Neuronal stem cell (in vitro differentiated cells): ENCODE data around the gene PARD6G.
A peak's percentile ranks its signal among the peaks of the same experiment; 100 is the strongest.

Experiments used
- DNase-seq: peaks from one replicate; pipeline ENCODE4 v3.0.0-alpha.2; 2013; ENCODE audit warnings: low spot score
- H2AFZ ChIP-seq: one replicate; pipeline ENCODE4 v1.6.1; 2013; ENCODE audit warnings: mild to moderate bottlenecking, low read length, inconsistent platforms
- H2AK5ac ChIP-seq: 2 replicates; pipeline ENCODE4 v1.6.1; 2013; ENCODE audit warnings: low read depth, mild to moderate bottlenecking, inconsistent platforms, low read length, moderate library complexity, mixed read lengths
- H2BK120ac ChIP-seq: 2 replicates; pipeline ENCODE4 v1.6.1; 2013; ENCODE audit warnings: low read depth, mild to moderate bottlenecking, inconsistent platforms, low read length, moderate library complexity, mixed read lengths
- H2BK12ac ChIP-seq: one replicate; pipeline ENCODE4 v1.6.1; 2013; ENCODE audit warnings: low read length, inconsistent platforms
- H2BK15ac ChIP-seq: 2 replicates; pipeline ENCODE4 v1.6.1; 2013; ENCODE audit warnings: mild to moderate bottlenecking, low read length, inconsistent platforms, mixed read lengths
- H2BK5ac ChIP-seq: one replicate; pipeline ENCODE4 v1.6.1; 2013; ENCODE audit warnings: inconsistent platforms, mild to moderate bottlenecking, low read length, moderate library complexity
- H3K14ac ChIP-seq: one replicate; pipeline ENCODE4 v1.6.1; 2013; ENCODE audit warnings: low read length, inconsistent platforms
- H3K18ac ChIP-seq: 2 replicates; pipeline ENCODE4 v1.6.1; 2013; ENCODE audit warnings: low read length, inconsistent platforms
- H3K23ac ChIP-seq: 2 replicates; pipeline ENCODE4 v1.6.1; 2013; ENCODE audit warnings: low read depth, mild to moderate bottlenecking, mixed read lengths, low read length, inconsistent platforms; ENCODE audit not compliant: poor library complexity
- H3K27ac ChIP-seq: replicated peaks from 3 replicates; pipeline ENCODE4 v1.5.1; 2013; ENCODE audit warnings: low read length, inconsistent platforms
- H3K27me3 ChIP-seq, 3 experiments: 2 replicates each; pipeline ENCODE4 v1.6.1; 2013; ENCODE audit warnings: low read length in 3 of 3, mild to moderate bottlenecking in 2 of 3, inconsistent platforms in 1 of 3, low read depth in 1 of 3, mixed read lengths in 1 of 3, moderate library complexity in 1 of 3; ENCODE audit not compliant: control insufficient read depth in 3 of 3, insufficient read depth in 3 of 3
- H3K36me3 ChIP-seq, 2 donors: replicated peaks in 1 of 2; 2 replicates each; pipeline ENCODE4 v1.6.1; 2013; ENCODE audit warnings: low read length in 2 of 2; ENCODE audit not compliant: control insufficient read depth in 2 of 2, insufficient read depth in 2 of 2
- H3K4ac ChIP-seq: 2 replicates; pipeline ENCODE4 v1.6.1; 2013; ENCODE audit warnings: inconsistent platforms, mild to moderate bottlenecking, low read length, moderate library complexity
- H3K4me1 ChIP-seq, 2 donors: 1 replicate in 1 of 2; 2 replicates in 1 of 2; pipeline ENCODE4 v1.6.1; 2013; ENCODE audit warnings: low read length in 2 of 2, low read depth in 1 of 2; ENCODE audit not compliant: control insufficient read depth in 2 of 2, insufficient read depth in 1 of 2
- H3K4me2 ChIP-seq: one replicate; pipeline ENCODE4 v1.6.1; 2013; ENCODE audit warnings: mild to moderate bottlenecking, low read length, inconsistent platforms; ENCODE audit not compliant: insufficient read depth, poor library complexity, severe bottlenecking
- H3K4me3 ChIP-seq, 2 donors: 2 replicates each; pipeline ENCODE4 v1.5.1; 2013; ENCODE audit warnings: low read length in 2 of 2, mild to moderate bottlenecking in 2 of 2, inconsistent platforms in 1 of 2, moderate library complexity in 1 of 2
- H3K79me1 ChIP-seq: one replicate; pipeline ENCODE4 v1.6.1; 2013; ENCODE audit warnings: low read depth, mild to moderate bottlenecking, inconsistent platforms, low read length, moderate library complexity
- H3K9ac ChIP-seq: one replicate; pipeline ENCODE4 v1.6.1; 2013; ENCODE audit warnings: mild to moderate bottlenecking, low read depth, low read length, inconsistent platforms; ENCODE audit not compliant: poor library complexity
- H3K9me3 ChIP-seq, 2 donors: replicated peaks in 1 of 2; 2 replicates each; pipeline versions ENCODE3 to v1.6.1; 2013; ENCODE audit warnings: low read length in 2 of 2, mild to moderate bottlenecking in 2 of 2, inconsistent platforms in 1 of 2, low read depth in 1 of 2, mixed read lengths in 1 of 2, moderate library complexity in 1 of 2; ENCODE audit not compliant: control insufficient read depth in 2 of 2, insufficient read depth in 1 of 2
- H4K8ac ChIP-seq: one replicate; pipeline ENCODE4 v1.6.1; 2013; ENCODE audit warnings: low read depth, mild to moderate bottlenecking, inconsistent platforms, low read length, moderate library complexity
- H4K91ac ChIP-seq: one replicate; pipeline ENCODE4 v1.6.1; 2013; ENCODE audit warnings: low read length, low read depth, mild to moderate bottlenecking, inconsistent platforms; ENCODE audit not compliant: poor library complexity
- WGBS, 2 donors: extraction: QIAGEN DNeasy Blood & Tissue Kit; methylation state at CpG; one replicate each; pipeline ENCODE4 v1.1.7; 2013; ENCODE audit warnings: missing lambda C conversion rate in 2 of 2, mixed read lengths in 1 of 2; ENCODE audit not compliant: insufficient read length in 2 of 2, insufficient replicate concordance in 1 of 2; ENCODE audit errors: extremely low coverage in 2 of 2; 5-methylcytosine and 5-hydroxymethylcytosine counted together

Gene PARD6G

DNA sequence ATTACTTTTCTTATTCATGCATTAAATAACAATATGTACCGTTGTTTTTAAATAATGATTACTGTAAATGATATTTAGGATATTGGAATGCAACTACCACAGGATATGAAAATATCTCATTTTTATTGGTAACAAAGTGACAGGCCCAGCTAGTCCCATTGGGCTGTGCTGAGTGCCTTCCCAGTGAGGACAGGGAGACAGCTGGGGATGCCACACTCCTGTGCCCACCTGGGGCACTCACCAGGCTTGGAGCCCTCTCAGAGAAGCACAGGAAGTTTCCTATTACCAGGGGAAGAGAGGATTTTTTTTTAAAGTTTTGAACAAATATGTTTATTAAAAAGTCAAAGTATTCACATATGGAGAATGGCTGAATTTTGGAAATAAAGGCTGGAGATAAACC, 48.9 kb downstream of the PARD6G start:
- no peaks in the 10 kb centered on the region for H3K27me3 ChIP-seq
- DNase-seq: no peak

DNA sequence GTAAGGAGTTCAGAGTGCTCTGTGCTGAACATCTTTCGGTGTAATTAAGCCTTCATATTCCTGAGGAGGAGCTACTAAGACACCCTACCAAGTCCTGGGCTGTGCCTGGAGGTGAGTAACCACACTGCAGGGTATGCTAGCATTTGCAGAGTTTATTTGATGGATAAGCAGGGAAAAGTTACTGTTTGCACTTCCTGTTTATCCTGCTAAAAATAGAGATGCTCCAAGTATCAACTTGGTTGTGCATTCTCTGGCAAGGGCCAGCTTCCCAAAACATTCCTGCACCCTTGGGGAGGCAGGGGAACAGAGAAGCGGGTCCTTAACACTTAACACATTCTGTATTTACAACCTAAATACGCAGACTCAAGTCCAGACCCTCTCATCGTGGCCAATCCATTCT, 49.8 kb downstream of the PARD6G start:
- H2BK12ac ChIP-seq: no peak overlapping the region
- no peak overlapping the region for H3K9ac ChIP-seq
- H3K4me3 ChIP-seq: no peak overlapping the region
- WGBS, 2 donors: no CpG with 5 or more reads among the region's 4 CpGs
- no peak overlapping the region for H3K4me2 ChIP-seq
- H4K8ac ChIP-seq: no peak overlapping the region
- DNase-seq: no peak
- no peak overlapping the region for H3K18ac ChIP-seq
- H3K79me1 ChIP-seq: peaks cover 3% of the 10 kb centered on the region
- H4K91ac ChIP-seq: no peak overlapping the region
- no peak overlapping the region for H3K14ac ChIP-seq
- peaks cover 2 to 47% of the 10 kb centered on the region in 2 donors for H3K36me3 ChIP-seq
- no peaks in the 10 kb centered on the region for H3K9me3 ChIP-seq
- peak overlapping the region; percentile 24 for H3K27ac ChIP-seq
- no peak overlapping the region for H2BK5ac ChIP-seq
- no peak overlapping the region for H2AK5ac ChIP-seq
- no peak overlapping the region for H3K23ac ChIP-seq
- no peak overlapping the region for H3K4ac ChIP-seq
- H2BK120ac ChIP-seq: no peak overlapping the region
- no peak overlapping the region for H2AFZ ChIP-seq
- no peaks in the 10 kb centered on the region for H3K27me3 ChIP-seq
- H2BK15ac ChIP-seq: no peak overlapping the region
- H3K4me1 ChIP-seq: peaks cover 12 to 16% of the 10 kb centered on the region in 2 donors

More for the DNA sequence above, 48.9 kb downstream of the PARD6G start:
- no peak overlapping the region for H2AK5ac ChIP-seq
- no peak overlapping the region for H2BK120ac ChIP-seq
- H3K4me3 ChIP-seq: no peak overlapping the region
- no peak overlapping the region for H3K18ac ChIP-seq
- H3K14ac ChIP-seq: no peak overlapping the region
- no peak overlapping the region for H3K27ac ChIP-seq
- no peak overlapping the region for H3K23ac ChIP-seq
- no peak overlapping the region for H3K9ac ChIP-seq
- WGBS, 2 donors: no CpG with 5 or more reads among the region's 1 CpG
- no peak overlapping the region for H2BK15ac ChIP-seq
- no peak overlapping the region for H2BK5ac ChIP-seq
- no peak overlapping the region for H2AFZ ChIP-seq
- peaks cover 3% of the 10 kb centered on the region for H3K79me1 ChIP-seq
- no peak overlapping the region for H4K8ac ChIP-seq
- H3K4me1 ChIP-seq: peaks cover 12 to 16% of the 10 kb centered on the region in 2 donors
- no peak overlapping the region for H4K91ac ChIP-seq
- H3K4ac ChIP-seq: no peak overlapping the region
- H3K36me3 ChIP-seq: peaks cover 2 to 40% of the 10 kb centered on the region in 2 donors
- no peak overlapping the region for H3K4me2 ChIP-seq
- H2BK12ac ChIP-seq: no peak overlapping the region
- no peaks in the 10 kb centered on the region for H3K9me3 ChIP-seq

DNA sequence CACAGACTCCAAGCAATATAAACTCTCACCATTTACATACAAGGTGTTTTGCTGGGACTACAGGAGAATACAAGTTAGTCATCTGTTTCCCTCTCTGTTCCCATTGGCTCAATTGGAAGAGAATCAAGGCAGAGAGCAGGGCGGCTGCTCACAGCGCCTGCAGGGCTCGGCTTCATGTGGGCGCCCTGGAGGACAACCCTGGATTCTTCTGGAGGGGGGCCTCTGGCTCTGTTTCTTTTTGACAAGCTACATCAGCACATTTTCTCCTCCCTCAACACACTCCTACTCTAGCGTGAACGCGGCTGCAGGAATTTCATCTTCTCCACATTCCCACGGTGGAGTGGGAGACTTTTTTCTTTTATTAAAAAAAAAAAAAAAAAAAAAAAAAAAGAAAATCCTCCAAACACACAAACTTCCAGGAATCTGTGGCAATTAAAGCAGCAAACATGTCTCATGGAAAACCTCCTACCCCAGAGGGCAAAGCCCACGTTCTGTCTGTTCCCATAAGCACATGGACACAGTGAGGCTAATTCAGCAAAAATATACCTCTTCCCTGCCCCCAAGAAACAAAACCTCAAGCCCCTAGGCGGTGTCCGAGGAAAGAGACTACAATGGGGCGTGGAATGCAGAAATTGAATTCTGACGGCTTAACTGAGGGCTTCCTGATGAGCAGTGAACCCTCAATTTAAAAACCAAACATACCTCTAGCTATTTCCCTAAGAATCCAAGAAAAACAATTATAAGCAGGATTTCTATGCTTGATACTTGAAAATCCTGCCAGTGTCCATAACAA, 50.6 kb downstream of the PARD6G start:
- Histone ChIP-seq H3K18ac (no peak overlapping the region), H3K27ac (peak overlapping the region; percentile 68)
- DNase-seq: peak; percentile 32

DNA sequence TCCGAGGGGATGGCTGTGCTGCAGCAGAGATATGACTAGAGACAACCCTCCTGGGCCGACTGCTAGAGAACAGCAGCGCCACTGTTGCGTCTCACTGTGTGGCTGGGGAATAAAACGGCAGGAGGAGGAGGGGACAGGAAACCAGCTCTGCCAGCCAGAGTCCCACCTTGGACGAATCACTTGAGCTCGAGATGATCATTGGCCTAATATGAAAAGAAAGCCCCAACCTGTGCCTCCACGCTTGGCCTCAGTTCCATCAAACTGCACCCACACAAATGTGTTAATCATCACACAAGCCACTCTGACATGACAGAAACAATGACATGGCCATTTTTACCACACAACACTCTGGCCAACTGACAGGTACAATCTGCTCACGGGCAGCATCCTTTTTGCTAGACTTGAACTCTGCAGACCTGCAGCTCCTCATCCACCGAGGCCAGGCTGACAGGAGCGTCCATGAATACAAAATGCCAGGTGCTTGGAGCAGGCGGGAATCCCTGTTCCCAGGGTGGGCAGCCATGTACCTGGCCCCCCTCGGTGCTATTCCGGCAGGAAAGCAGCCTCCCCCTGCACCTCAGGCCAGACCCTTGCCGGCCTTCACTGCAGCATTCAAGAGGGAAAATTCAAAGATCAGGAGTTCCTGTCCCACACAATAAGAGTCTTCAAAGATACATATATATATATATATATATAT, 52.3 kb downstream of the PARD6G start:
- Histone ChIP-seq H3K4ac (peak overlapping the region; percentile 55), H2BK15ac (no peak overlapping the region), H4K91ac (no peak overlapping the region), H2BK5ac (no peak overlapping the region), H3K4me3 (no peak overlapping the region), H2BK120ac (no peak overlapping the region), H4K8ac (no peak overlapping the region), H3K27me3 (no peaks in the 10 kb centered on the region), H3K36me3 (peaks cover 7 to 57% of the 10 kb centered on the region in 2 donors), H3K14ac (no peak overlapping the region), H2AK5ac (no peak overlapping the region), H3K23ac (peak overlapping the region; percentile 81), H3K4me1 (peaks cover 12 to 13% of the 10 kb centered on the region in 2 donors), H3K4me2 (no peak overlapping the region), H3K27ac (no peak overlapping the region), H3K18ac (peak overlapping the region; percentile 52), H2BK12ac (no peak overlapping the region), H3K9ac (no peak overlapping the region), H3K79me1 (peaks cover 3% of the 10 kb centered on the region), H2AFZ (no peak overlapping the region), H3K9me3 (no peaks in the 10 kb centered on the region)
- WGBS, 2 donors: no CpG with 5 or more reads among the region's 15 CpGs
- no peak for DNase-seq

More for the DNA sequence above, 50.6 kb downstream of the PARD6G start:
- no peak overlapping the region for H4K8ac ChIP-seq
- H3K4me3 ChIP-seq: no peak overlapping the region
- no peak overlapping the region for H4K91ac ChIP-seq
- no peaks in the 10 kb centered on the region for H3K9me3 ChIP-seq
- H3K14ac ChIP-seq: no peak overlapping the region
- H3K79me1 ChIP-seq: peaks cover 3% of the 10 kb centered on the region
- no peak overlapping the region for H3K23ac ChIP-seq
- peak overlapping the region; percentile 27 for H3K4me2 ChIP-seq
- no peak overlapping the region for H2AK5ac ChIP-seq
- H2BK15ac ChIP-seq: no peak overlapping the region
- no peaks in the 10 kb centered on the region for H3K27me3 ChIP-seq
- no peak overlapping the region for H3K9ac ChIP-seq
- H2BK5ac ChIP-seq: no peak overlapping the region
- no CpG with 5 or more reads among the region's 13 CpGs for WGBS, 2 donors
- peaks cover 12 to 16% of the 10 kb centered on the region in 2 donors for H3K4me1 ChIP-seq
- peaks cover 2 to 42% of the 10 kb centered on the region in 2 donors for H3K36me3 ChIP-seq
- H2BK120ac ChIP-seq: no peak overlapping the region
- no peak overlapping the region for H2AFZ ChIP-seq
- no peak overlapping the region for H2BK12ac ChIP-seq
- no peak overlapping the region for H3K4ac ChIP-seq
